Fibroblast of mammary gland (primary cell): ENCODE results near the gene FBXO40.

Source experiments
- DNase-seq: peaks from one replicate; pipeline ENCODE4 v3.0.0-alpha.2; 2010; ENCODE audit warnings: low read depth
- H3K4me3 ChIP-seq: 2 replicates; pipeline ENCODE4 v1.5.1; 2011; ENCODE audit warnings: low read depth, mild to moderate bottlenecking, low read length, moderate library complexity; ENCODE audit not compliant: control insufficient read depth
- CTCF ChIP-seq: conservative IDR thresholded peaks from 2 replicates; pipeline ENCODE4 v1.5.1; 2011; ENCODE audit warnings: low read depth, low read length, inconsistent platforms; ENCODE audit not compliant: control insufficient read depth, insufficient read depth

Gene FBXO40

DNA sequence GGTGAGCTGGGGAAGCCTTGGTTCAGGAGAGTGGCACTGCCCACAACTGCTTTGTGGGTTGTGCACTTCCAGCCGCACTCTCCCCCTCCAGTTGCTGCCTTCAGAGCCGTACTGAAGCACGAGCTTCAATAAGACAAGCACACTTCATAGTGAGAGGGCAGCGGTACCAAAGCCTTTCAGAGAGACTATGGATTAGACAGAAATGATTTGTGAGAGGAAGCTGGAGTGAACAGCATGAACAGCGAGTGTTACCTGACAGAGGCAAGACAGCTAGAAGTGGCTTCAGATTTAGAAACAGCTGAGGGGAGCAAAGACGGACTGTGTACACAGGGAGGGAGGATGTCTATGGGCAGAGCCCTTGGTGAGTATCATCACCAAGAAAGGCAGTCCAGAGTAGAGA lies 36.4 kb downstream of the FBXO40 start:
- no peak for DNase-seq
- TF ChIP-seq CTCF = no peak
- H3K4me3 ChIP-seq = no peak overlapping the region

GRCh38 chr3:121630355-121630754 lies 37.2 kb downstream of the FBXO40 start:
- H3K4me3 ChIP-seq = no peak overlapping the region
- DNase-seq = no peak
- no peak for TF ChIP-seq CTCF

DNA sequence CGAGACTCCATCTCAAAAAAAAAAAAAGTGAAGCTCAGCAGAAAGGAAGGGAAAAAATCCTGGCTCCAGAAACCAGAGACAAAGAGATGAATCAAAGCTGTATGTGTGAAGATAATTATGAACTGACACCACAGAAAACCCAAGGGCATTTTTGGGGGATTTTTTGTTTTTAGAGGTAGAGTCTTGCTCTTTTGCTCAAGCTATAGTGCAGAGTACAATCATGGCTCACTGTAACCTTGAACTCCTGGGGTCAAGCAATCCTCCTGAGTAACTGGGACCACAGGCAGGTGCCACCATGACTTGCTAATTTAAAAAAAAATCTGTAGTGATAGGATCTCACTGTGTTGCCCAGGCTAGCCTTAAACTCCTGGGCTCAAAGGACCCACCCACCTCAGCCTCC lies 44.7 kb downstream of the FBXO40 start:
- no peak for TF ChIP-seq CTCF
- DNase-seq = no peak
- H3K4me3 ChIP-seq = no peak overlapping the region

DNA sequence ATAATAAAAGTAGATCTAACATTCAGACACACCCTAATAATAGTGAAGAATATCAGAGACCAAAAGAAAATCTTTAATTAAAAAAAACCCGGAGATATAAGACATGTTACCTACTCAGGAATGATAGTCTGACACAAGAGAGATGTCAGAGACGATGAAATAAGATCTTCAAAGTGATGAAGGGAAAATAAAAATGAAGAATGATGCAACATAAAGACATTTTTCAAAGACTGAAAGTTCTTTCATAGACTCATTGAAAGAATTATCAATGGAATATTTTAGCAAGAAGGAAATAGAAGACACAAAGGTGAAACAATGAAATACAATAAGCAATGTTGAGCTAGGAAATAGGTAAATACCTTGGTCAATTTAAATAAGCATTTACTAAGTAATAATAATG lies 47.9 kb downstream of the FBXO40 start:
- TF ChIP-seq CTCF = no peak
- DNase-seq = no peak
- no peak overlapping the region for H3K4me3 ChIP-seq

DNA sequence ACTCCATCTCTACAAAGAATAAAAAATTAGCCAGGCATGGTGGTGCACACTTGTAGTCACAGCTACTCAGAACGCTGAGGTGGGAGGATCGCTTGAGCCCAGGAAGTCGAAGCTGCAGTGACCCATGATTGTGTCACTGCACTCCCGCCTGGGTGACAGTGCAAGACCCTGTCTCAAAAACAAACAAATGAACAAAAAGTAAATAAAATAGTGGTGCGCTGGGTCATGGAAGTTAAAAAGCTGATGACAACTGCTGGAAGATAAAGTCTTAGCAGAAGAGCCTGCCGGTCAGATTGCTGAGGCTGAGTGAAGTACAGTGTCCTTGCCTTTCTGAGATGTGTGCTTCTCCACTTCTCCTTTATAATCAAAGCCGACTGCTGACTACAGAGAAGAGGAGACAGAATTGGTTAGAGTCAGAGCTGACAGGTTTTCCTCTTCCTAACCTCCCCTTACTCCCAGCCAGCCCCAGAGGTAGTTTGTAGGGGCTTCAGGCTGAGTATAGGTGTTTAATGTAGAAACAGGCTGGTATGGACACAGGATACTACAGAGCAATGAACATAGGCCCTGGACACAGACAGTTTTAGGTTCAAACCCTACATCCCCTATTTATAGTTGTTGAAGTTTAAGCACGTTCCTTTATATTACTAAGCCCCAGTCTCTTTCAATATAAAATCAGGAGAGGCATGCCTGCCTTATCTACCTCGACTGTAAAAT lies 49.6 kb downstream of the FBXO40 start:
- no peak for TF ChIP-seq CTCF
- no peak for DNase-seq

GRCh38 chr3:121645054-121645453 lies 51.9 kb downstream of the FBXO40 start:
- H3K4me3 ChIP-seq = no peak overlapping the region
- no peak for DNase-seq
- no peak for TF ChIP-seq CTCF

More for the DNA sequence above, 49.6 kb downstream of the FBXO40 start:
- no peak overlapping the region for H3K4me3 ChIP-seq

GRCh38 chr3:121648219-121648958 lies 55.2 kb downstream of the FBXO40 start:
- peak; percentile 55 for DNase-seq
- TF ChIP-seq CTCF = no peak
- no peak overlapping the region for H3K4me3 ChIP-seq
